Neuronal stem cell (in vitro differentiated cells): Measurements from ENCODE around the gene EXOSC3.
"Not testable (repeated sequence)": the region's sequence is repeated elsewhere in the genome, so short reads cannot be mapped to it uniquely, and the experiment has no call there.

Experiments used
- DNase-seq: peaks from one replicate; pipeline ENCODE4 v3.0.0-alpha.2; 2013; ENCODE audit warnings: low spot score
- H2AFZ ChIP-seq: one replicate; pipeline ENCODE4 v1.6.1; 2013; ENCODE audit warnings: mild to moderate bottlenecking, low read length, inconsistent platforms
- H2AK5ac ChIP-seq: 2 replicates; pipeline ENCODE4 v1.6.1; 2013; ENCODE audit warnings: low read depth, mild to moderate bottlenecking, inconsistent platforms, low read length, moderate library complexity, mixed read lengths
- H2BK120ac ChIP-seq: 2 replicates; pipeline ENCODE4 v1.6.1; 2013; ENCODE audit warnings: low read depth, mild to moderate bottlenecking, inconsistent platforms, low read length, moderate library complexity, mixed read lengths
- H2BK12ac ChIP-seq: one replicate; pipeline ENCODE4 v1.6.1; 2013; ENCODE audit warnings: low read length, inconsistent platforms
- H2BK15ac ChIP-seq: 2 replicates; pipeline ENCODE4 v1.6.1; 2013; ENCODE audit warnings: mild to moderate bottlenecking, low read length, inconsistent platforms, mixed read lengths
- H2BK5ac ChIP-seq: one replicate; pipeline ENCODE4 v1.6.1; 2013; ENCODE audit warnings: inconsistent platforms, mild to moderate bottlenecking, low read length, moderate library complexity
- H3K14ac ChIP-seq: one replicate; pipeline ENCODE4 v1.6.1; 2013; ENCODE audit warnings: low read length, inconsistent platforms
- H3K18ac ChIP-seq: 2 replicates; pipeline ENCODE4 v1.6.1; 2013; ENCODE audit warnings: low read length, inconsistent platforms
- H3K23ac ChIP-seq: 2 replicates; pipeline ENCODE4 v1.6.1; 2013; ENCODE audit warnings: low read depth, mild to moderate bottlenecking, mixed read lengths, low read length, inconsistent platforms; ENCODE audit not compliant: poor library complexity
- H3K27ac ChIP-seq: replicated peaks from 3 replicates; pipeline ENCODE4 v1.5.1; 2013; ENCODE audit warnings: low read length, inconsistent platforms
- H3K27me3 ChIP-seq, 3 experiments: 2 replicates each; pipeline ENCODE4 v1.6.1; 2013; ENCODE audit warnings: low read length in 3 of 3, mild to moderate bottlenecking in 2 of 3, inconsistent platforms in 1 of 3, low read depth in 1 of 3, mixed read lengths in 1 of 3, moderate library complexity in 1 of 3; ENCODE audit not compliant: control insufficient read depth in 3 of 3, insufficient read depth in 3 of 3
- H3K36me3 ChIP-seq, 2 donors: replicated peaks in 1 of 2; 2 replicates each; pipeline ENCODE4 v1.6.1; 2013; ENCODE audit warnings: low read length in 2 of 2; ENCODE audit not compliant: control insufficient read depth in 2 of 2, insufficient read depth in 2 of 2
- H3K4ac ChIP-seq: 2 replicates; pipeline ENCODE4 v1.6.1; 2013; ENCODE audit warnings: inconsistent platforms, mild to moderate bottlenecking, low read length, moderate library complexity
- H3K4me1 ChIP-seq, 2 donors: 1 replicate in 1 of 2; 2 replicates in 1 of 2; pipeline ENCODE4 v1.6.1; 2013; ENCODE audit warnings: low read length in 2 of 2, low read depth in 1 of 2; ENCODE audit not compliant: control insufficient read depth in 2 of 2, insufficient read depth in 1 of 2
- H3K4me2 ChIP-seq: one replicate; pipeline ENCODE4 v1.6.1; 2013; ENCODE audit warnings: mild to moderate bottlenecking, low read length, inconsistent platforms; ENCODE audit not compliant: insufficient read depth, poor library complexity, severe bottlenecking
- H3K4me3 ChIP-seq, 2 donors: 2 replicates each; pipeline ENCODE4 v1.5.1; 2013; ENCODE audit warnings: low read length in 2 of 2, mild to moderate bottlenecking in 2 of 2, inconsistent platforms in 1 of 2, moderate library complexity in 1 of 2
- H3K79me1 ChIP-seq: one replicate; pipeline ENCODE4 v1.6.1; 2013; ENCODE audit warnings: low read depth, mild to moderate bottlenecking, inconsistent platforms, low read length, moderate library complexity
- H3K9ac ChIP-seq: one replicate; pipeline ENCODE4 v1.6.1; 2013; ENCODE audit warnings: mild to moderate bottlenecking, low read depth, low read length, inconsistent platforms; ENCODE audit not compliant: poor library complexity
- H3K9me3 ChIP-seq, 2 donors: replicated peaks in 1 of 2; 2 replicates each; pipeline versions ENCODE3 to v1.6.1; 2013; ENCODE audit warnings: low read length in 2 of 2, mild to moderate bottlenecking in 2 of 2, inconsistent platforms in 1 of 2, low read depth in 1 of 2, mixed read lengths in 1 of 2, moderate library complexity in 1 of 2; ENCODE audit not compliant: control insufficient read depth in 2 of 2, insufficient read depth in 1 of 2
- H4K8ac ChIP-seq: one replicate; pipeline ENCODE4 v1.6.1; 2013; ENCODE audit warnings: low read depth, mild to moderate bottlenecking, inconsistent platforms, low read length, moderate library complexity
- H4K91ac ChIP-seq: one replicate; pipeline ENCODE4 v1.6.1; 2013; ENCODE audit warnings: low read length, low read depth, mild to moderate bottlenecking, inconsistent platforms; ENCODE audit not compliant: poor library complexity
- WGBS, 2 donors: extraction: QIAGEN DNeasy Blood & Tissue Kit; methylation state at CpG; one replicate each; pipeline ENCODE4 v1.1.7; 2013; ENCODE audit warnings: missing lambda C conversion rate in 2 of 2, mixed read lengths in 1 of 2; ENCODE audit not compliant: insufficient read length in 2 of 2, insufficient replicate concordance in 1 of 2; ENCODE audit errors: extremely low coverage in 2 of 2; 5-methylcytosine and 5-hydroxymethylcytosine counted together

The EXOSC3 gene

GRCh38 chr9:37753489-37754190 lies 31.2 kb downstream of the EXOSC3 start, which contains the start of gene TRMT10B:
TSS of gene TRMT10B (plus strand) at chr9:37753805. CDS start at chr9:37761932, 8,127 bp downstream.
- no peak within 1 kb of the TSS for H2AK5ac ChIP-seq
- H3K4ac ChIP-seq: no peak within 1 kb of the TSS
- H2BK120ac ChIP-seq: no peak within 1 kb of the TSS
- H2BK15ac ChIP-seq: no peak within 1 kb of the TSS
- no peak within 1 kb of the TSS for H2BK12ac ChIP-seq
- H3K18ac ChIP-seq: peak within 1 kb of the TSS; percentile 73
- H3K79me1 ChIP-seq: no peaks in the 10 kb centered on the region
- H3K36me3 ChIP-seq: no peaks in the 10 kb centered on the region
- WGBS, 2 donors: no CpG with 5 or more reads among the region's 40 CpGs
- peak within 1 kb of the TSS; percentile 87 for H3K4me2 ChIP-seq
- peak within 1 kb of the TSS; percentile 83 to 91 for H3K4me3 ChIP-seq
- peak; percentile 48 for DNase-seq
- peak within 1 kb of the TSS; percentile 43 for H3K23ac ChIP-seq
- peaks cover 2 to 4% of the 10 kb centered on the region in 2 donors for H3K4me1 ChIP-seq
- no peaks in the 10 kb centered on the region for H3K9me3 ChIP-seq
- H3K9ac ChIP-seq: peak within 1 kb of the TSS; percentile 90
- no peak within 1 kb of the TSS for H2BK5ac ChIP-seq
- no peak within 1 kb of the TSS for H3K14ac ChIP-seq
- H4K91ac ChIP-seq: no peak within 1 kb of the TSS
- H3K27ac ChIP-seq: no peak within 1 kb of the TSS
- H4K8ac ChIP-seq: peak within 1 kb of the TSS; percentile 20
- H2AFZ ChIP-seq: peak within 1 kb of the TSS; percentile 96
- H3K27me3 ChIP-seq: peaks cover 0 to 5% (median 0%) of the 10 kb centered on the region in 3 experiments

- Histone ChIP-seq H2BK120ac (no peak overlapping the region), H2BK5ac (no peak overlapping the region), H3K4ac (no peak overlapping the region), H2BK12ac (no peak overlapping the region), H4K91ac (no peak overlapping the region), H3K9me3 (no peaks in the 10 kb centered on the region), H4K8ac (peak overlapping the region; percentile 20), H3K79me1 (no peaks in the 10 kb centered on the region), H3K4me2 (peak overlapping the region; percentile 87), H3K27ac (no peak overlapping the region), H3K18ac (no peak overlapping the region), H3K23ac (no peak overlapping the region), H3K4me3 (peak overlapping the region in 1 of 2 donors; percentile 91), H3K27me3 (peaks cover 0 to 5% (median 0%) of the 10 kb centered on the region in 3 experiments), H3K4me1 (peaks cover 2 to 4% of the 10 kb centered on the region in 2 donors), H2AK5ac (no peak overlapping the region), H3K9ac (no peak overlapping the region), H3K14ac (no peak overlapping the region), H3K36me3 (no peaks in the 10 kb centered on the region), H2AFZ (peak overlapping the region; percentile 96), H2BK15ac (no peak overlapping the region)
- no CpG with 5 or more reads among the region's 29 CpGs for WGBS, 2 donors
- DNase-seq: no peak
Measured at GRCh38 chr9:37752642-37753488, 32.0 kb downstream of the EXOSC3 start.

- not testable (repeated sequence) for H3K27ac ChIP-seq, H3K4ac ChIP-seq, H3K23ac ChIP-seq, H2BK15ac ChIP-seq, H3K4me1 ChIP-seq, H2AK5ac ChIP-seq, H3K14ac ChIP-seq, DNase-seq, H3K79me1 ChIP-seq, H2BK120ac ChIP-seq, H2BK12ac ChIP-seq, H3K36me3 ChIP-seq, H2AFZ ChIP-seq, H4K91ac ChIP-seq, H4K8ac ChIP-seq, H3K18ac ChIP-seq, H2BK5ac ChIP-seq, H3K9me3 ChIP-seq, H3K4me3 ChIP-seq, H3K27me3 ChIP-seq, H3K4me2 ChIP-seq, H3K9ac ChIP-seq
- WGBS, 2 donors: no CpG with 5 or more reads among the region's 13 CpGs
Measured at GRCh38 chr9:37752112-37752511, 32.8 kb downstream of the EXOSC3 start.

- not testable (repeated sequence) for H2BK15ac ChIP-seq, H3K4me2 ChIP-seq, H3K14ac ChIP-seq, DNase-seq, H3K36me3 ChIP-seq, H2BK5ac ChIP-seq, H3K27ac ChIP-seq, H3K18ac ChIP-seq, H3K79me1 ChIP-seq, H3K4ac ChIP-seq, H2AK5ac ChIP-seq, H2BK120ac ChIP-seq, H3K4me1 ChIP-seq, H3K9ac ChIP-seq, H3K27me3 ChIP-seq, H2AFZ ChIP-seq, H3K9me3 ChIP-seq, H3K4me3 ChIP-seq, H4K8ac ChIP-seq, H2BK12ac ChIP-seq, H4K91ac ChIP-seq, H3K23ac ChIP-seq
- WGBS, 2 donors: no CpG with 5 or more reads among the region's 30 CpGs
Measured at GRCh38 chr9:37751704-37752103, 33.2 kb downstream of the EXOSC3 start.
